T-helper 17 cell (primary cell): ENCODE results near the gene EEF1AKMT2. TPM values are rescaled to one million over a fixed set of nuclear protein-coding genes. Genes with fewer than 3 reads are reported as not detected.

ENCODE experiments used
- ATAC-seq: fragments of 150-1000 bp; cut with Tn5 transposase; 2 replicates; pipeline ENCODE4 v1.10.0; 2021; ENCODE audit warnings: mild to moderate bottlenecking, moderate library complexity
- DNase-seq, 3 donors: peaks; one replicate each; pipeline versions ENCODE4 v3.0.0 to v3.0.0-alpha.2; 2020 to 2021
- H3K9me3 ChIP-seq: one replicate; pipeline ENCODE4 v1.7.0; 2013; ENCODE audit warnings: low read length, mild to moderate bottlenecking; ENCODE audit not compliant: control insufficient read depth, poor library complexity, severe bottlenecking
- H3K27ac Mint-ChIP-seq: one replicate; pipeline ENCODE4 v1.8.0; 2022; ENCODE audit warnings: mild to moderate bottlenecking, moderate library complexity, mixed read lengths
- H3K27me3 Mint-ChIP-seq: one replicate; pipeline ENCODE4 v1.8.0; 2022; ENCODE audit warnings: mixed read lengths
- H3K36me3 Mint-ChIP-seq: one replicate; pipeline ENCODE4 v1.8.0; 2022; ENCODE audit warnings: low read depth, mixed read lengths
- H3K4me1 Mint-ChIP-seq: one replicate; pipeline ENCODE4 v1.8.0; 2022; ENCODE audit warnings: mild to moderate bottlenecking, mixed read lengths
- H3K4me3 Mint-ChIP-seq: one replicate; pipeline ENCODE4 v1.8.0; 2022; ENCODE audit warnings: mild to moderate bottlenecking, moderate library complexity, mixed read lengths
- total RNA-seq, 4 donors: library from RNA in 2 of 4; stranded (reverse) in 2 of 4; gene quantifications; one replicate each; pipeline ENCODE4 v1.2.3 and lab custom pipeline; 2022 to 2026

The EEF1AKMT2 gene
- total RNA-seq, 2 donors from 2014 or later: 14.5 to 16.2 TPM

- no peaks in the 10 kb centered on the region for H3K9me3 ChIP-seq
- Mint-ChIP-seq H3K4me3 (peak overlapping the region; percentile 87), H3K27me3 (no peaks in the 10 kb centered on the region), H3K27ac (peak overlapping the region; percentile 99), H3K36me3 (peaks cover 2% of the 10 kb centered on the region), H3K4me1 (peaks cover 78% of the 10 kb centered on the region)
- ATAC-seq (peak; percentile 85), DNase-seq (peak; percentile 51 to 79 (median 57))
Measured at GRCh38 chr10:124717911-124718741, 73.6 kb downstream of the EEF1AKMT2 start.

GRCh38 chr10:124717041-124717757, 74.5 kb downstream of the EEF1AKMT2 start:
- Mint-ChIP-seq H3K4me3 (peak overlapping the region; percentile 87), H3K27me3 (no peaks in the 10 kb centered on the region), H3K4me1 (peaks cover 76% of the 10 kb centered on the region), H3K27ac (peak overlapping the region; percentile 99), H3K36me3 (peaks cover 2% of the 10 kb centered on the region)
- H3K9me3 ChIP-seq: no peaks in the 10 kb centered on the region
- no peak for ATAC-seq
- no peak for DNase-seq

DNA sequence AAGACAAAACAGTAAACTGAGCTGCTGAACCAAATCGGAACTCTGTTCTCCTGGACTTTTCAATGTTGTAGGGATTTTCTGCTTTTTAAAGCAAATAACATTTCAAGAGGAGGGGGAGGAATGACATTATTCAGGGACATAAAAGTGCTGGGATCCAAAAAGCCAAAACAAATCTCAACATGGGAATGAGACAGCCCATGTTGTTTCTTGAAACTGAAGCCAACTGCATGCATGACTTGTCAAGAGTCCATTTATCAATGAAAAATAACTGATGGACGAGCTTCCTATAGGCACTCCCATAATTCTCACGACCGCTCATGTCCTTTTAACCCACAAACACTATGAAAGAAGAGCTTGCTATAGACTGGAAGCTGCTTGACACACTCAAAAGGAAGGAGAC, 75.3 kb downstream of the EEF1AKMT2 start:
- Mint-ChIP-seq H3K4me3 (peak overlapping the region; percentile 71), H3K36me3 (peaks cover 2% of the 10 kb centered on the region), H3K4me1 (peaks cover 69% of the 10 kb centered on the region), H3K27me3 (no peaks in the 10 kb centered on the region), H3K27ac (peak overlapping the region; percentile 99)
- no peaks in the 10 kb centered on the region for H3K9me3 ChIP-seq
- DNase-seq (no peak), ATAC-seq (no peak)

- ATAC-seq (no peak), DNase-seq (no peak)
- Mint-ChIP-seq H3K36me3 (peaks cover 5% of the 10 kb centered on the region), H3K4me1 (peaks cover 71% of the 10 kb centered on the region), H3K27ac (peak overlapping the region; percentile 99), H3K4me3 (peak overlapping the region; percentile 60), H3K27me3 (no peaks in the 10 kb centered on the region)
- H3K9me3 ChIP-seq: no peaks in the 10 kb centered on the region
Measured at GRCh38 chr10:124715439-124715838, 76.2 kb downstream of the EEF1AKMT2 start.

- Mint-ChIP-seq H3K4me1 (peaks cover 78% of the 10 kb centered on the region), H3K27me3 (no peaks in the 10 kb centered on the region), H3K36me3 (peaks cover 5% of the 10 kb centered on the region), H3K27ac (peak overlapping the region; percentile 93), H3K4me3 (no peak overlapping the region)
- no peak for DNase-seq
- H3K9me3 ChIP-seq: no peaks in the 10 kb centered on the region
- no peak for ATAC-seq
Measured at GRCh38 chr10:124713679-124714255, 77.9 kb downstream of the EEF1AKMT2 start.

DNA sequence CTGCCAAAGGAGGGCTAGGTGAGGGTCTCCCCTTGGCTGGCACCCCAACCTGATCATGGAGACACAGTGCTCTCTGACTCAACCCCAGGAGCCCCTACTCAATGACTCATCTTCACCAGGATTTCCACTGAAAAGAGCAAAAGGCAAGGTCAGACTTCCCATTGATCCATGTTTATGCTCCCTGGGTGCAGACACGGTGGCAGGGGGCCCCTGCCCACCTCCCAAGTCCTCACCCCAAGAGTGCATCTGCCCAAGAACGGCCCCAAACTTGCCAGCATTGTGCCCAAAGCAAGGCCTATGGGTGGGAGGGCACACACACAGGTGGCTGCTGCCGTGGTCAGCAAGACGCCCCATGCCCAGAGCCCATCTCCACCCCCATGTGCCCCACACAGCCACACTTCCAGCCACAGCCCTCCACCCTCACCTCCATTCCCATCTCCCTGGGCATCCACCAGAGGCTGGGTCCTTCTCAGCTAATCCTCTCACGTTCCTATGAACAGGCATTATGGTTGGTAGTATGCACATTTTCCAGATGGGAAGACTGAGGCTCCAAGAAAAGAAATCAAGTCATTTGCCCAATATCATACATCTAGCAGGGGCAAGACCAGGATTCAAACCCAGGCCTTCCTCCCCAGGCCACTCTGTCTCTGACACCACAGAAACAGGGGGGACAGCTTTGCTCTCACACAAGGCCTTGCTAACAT, 78.8 kb downstream of the EEF1AKMT2 start:
- no peaks in the 10 kb centered on the region for H3K9me3 ChIP-seq
- DNase-seq: no peak
- H3K27me3 Mint-ChIP-seq: no peaks in the 10 kb centered on the region
- ATAC-seq: no peak
- peak overlapping the region; percentile 93 for H3K27ac Mint-ChIP-seq
- no peak overlapping the region for H3K4me3 Mint-ChIP-seq
- peaks cover 76% of the 10 kb centered on the region for H3K4me1 Mint-ChIP-seq
- peaks cover 5% of the 10 kb centered on the region for H3K36me3 Mint-ChIP-seq

DNA sequence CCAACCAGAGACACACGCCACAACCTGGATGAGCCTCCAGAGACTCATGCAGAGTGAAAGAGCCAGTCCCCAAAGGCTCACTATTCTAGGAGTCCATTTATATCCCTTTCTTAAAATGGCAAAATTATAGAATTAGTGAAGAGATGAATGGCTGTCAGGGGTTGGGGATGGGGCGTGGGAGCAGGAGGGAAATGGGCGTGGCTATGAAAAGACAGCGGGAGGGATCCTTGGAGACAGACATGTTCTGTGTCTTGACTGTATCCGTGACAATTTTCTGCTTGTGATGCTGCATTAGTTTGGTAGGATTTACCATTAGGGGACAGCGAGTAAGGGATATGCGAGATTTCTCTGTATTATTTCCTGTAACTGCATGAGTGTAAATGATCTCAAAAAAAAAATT, 80.5 kb downstream of the EEF1AKMT2 start:
- Mint-ChIP-seq H3K4me3 (no peak overlapping the region), H3K36me3 (peaks cover 3% of the 10 kb centered on the region), H3K27me3 (no peaks in the 10 kb centered on the region), H3K27ac (peak overlapping the region; percentile 100), H3K4me1 (peaks cover 74% of the 10 kb centered on the region)
- ATAC-seq (no peak), DNase-seq (no peak)
- no peaks in the 10 kb centered on the region for H3K9me3 ChIP-seq

- Mint-ChIP-seq H3K27me3 (no peaks in the 10 kb centered on the region), H3K4me1 (peaks cover 74% of the 10 kb centered on the region), H3K36me3 (peaks cover 3% of the 10 kb centered on the region), H3K27ac (peak overlapping the region; percentile 100), H3K4me3 (peak overlapping the region; percentile 45)
- DNase-seq (no peak), ATAC-seq (no peak)
- no peaks in the 10 kb centered on the region for H3K9me3 ChIP-seq
Measured at GRCh38 chr10:124710266-124710881, 81.3 kb downstream of the EEF1AKMT2 start.

DNA sequence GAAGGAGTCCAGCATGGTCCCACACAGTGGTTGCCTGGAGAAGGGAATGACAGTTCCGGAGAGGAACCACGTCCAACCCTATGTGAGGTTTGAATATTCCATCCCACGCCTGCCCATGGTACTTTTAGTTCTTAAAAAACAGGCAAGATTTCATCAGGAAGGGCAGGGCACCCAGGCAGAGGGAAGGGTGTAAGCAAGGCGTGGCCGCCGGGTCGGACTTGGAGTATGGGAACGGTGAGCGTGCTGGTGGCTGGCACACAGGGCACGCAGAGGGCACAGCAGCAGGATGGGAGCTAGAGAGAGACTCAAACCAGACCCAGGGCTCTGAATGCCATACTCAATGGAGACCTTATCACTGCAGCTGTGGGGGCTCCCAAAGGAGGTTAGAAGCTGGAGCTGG, 81.8 kb downstream of the EEF1AKMT2 start:
- ATAC-seq: no peak
- Mint-ChIP-seq H3K27me3 (no peaks in the 10 kb centered on the region), H3K4me1 (peaks cover 73% of the 10 kb centered on the region), H3K4me3 (peak overlapping the region; percentile 77), H3K27ac (peak overlapping the region; percentile 100), H3K36me3 (peaks cover 3% of the 10 kb centered on the region)
- H3K9me3 ChIP-seq: no peaks in the 10 kb centered on the region
- no peak for DNase-seq

- Mint-ChIP-seq H3K36me3 (peaks cover 5% of the 10 kb centered on the region), H3K4me1 (peaks cover 77% of the 10 kb centered on the region), H3K27ac (peak overlapping the region; percentile 100), H3K27me3 (no peaks in the 10 kb centered on the region), H3K4me3 (peak overlapping the region; percentile 77)
- ATAC-seq: peak; percentile 64
- H3K9me3 ChIP-seq: no peaks in the 10 kb centered on the region
- no peak for DNase-seq
Measured at GRCh38 chr10:124708922-124709520, 82.7 kb downstream of the EEF1AKMT2 start.

DNA sequence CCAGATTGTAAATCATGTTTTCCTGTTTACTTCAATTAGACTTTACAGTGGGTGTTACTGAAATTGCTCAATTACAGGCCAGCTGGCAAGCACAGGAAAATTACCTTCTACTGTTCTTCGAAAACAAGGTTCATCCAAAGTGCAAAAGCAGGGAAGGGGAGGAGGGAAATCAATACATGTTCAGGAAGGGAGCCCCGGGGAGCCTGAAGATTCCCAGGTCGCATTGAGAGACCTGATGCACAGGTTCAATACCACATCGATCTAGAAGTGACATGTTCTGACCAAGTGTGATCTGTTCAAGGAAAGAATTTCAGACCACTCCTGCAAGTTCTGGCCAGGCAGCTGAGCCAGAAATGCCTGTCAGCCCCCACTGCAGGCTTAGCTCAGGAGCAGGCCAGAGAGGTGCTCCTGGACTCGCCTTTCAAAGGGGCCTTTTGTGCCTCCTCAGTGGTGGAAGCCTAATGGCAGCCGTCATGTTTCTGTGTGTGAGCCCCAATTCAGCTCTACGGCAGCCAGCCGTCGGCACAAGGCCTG, 83.4 kb downstream of the EEF1AKMT2 start:
- H3K9me3 ChIP-seq: no peaks in the 10 kb centered on the region
- Mint-ChIP-seq H3K36me3 (peaks cover 5% of the 10 kb centered on the region), H3K4me3 (peak overlapping the region; percentile 50), H3K4me1 (peaks cover 76% of the 10 kb centered on the region), H3K27me3 (no peaks in the 10 kb centered on the region), H3K27ac (peak overlapping the region; percentile 100)
- DNase-seq (no peak), ATAC-seq (no peak)
